SK-N-SH (cell line): ENCODE measurements around the gene MEX3A. TPM values are rescaled to one million over a fixed set of nuclear protein-coding genes. Genes with fewer than 3 reads are reported as not detected.

ENCODE experiments used
- CTCF ChIA-PET: fragments of 300-600, 350-600 bp; formaldehyde crosslinking; extraction: SDS; loops from one replicate; lab custom pipeline; 2021; lab: Yijun Ruan, JAX
- POLR2A ChIA-PET: fragments of 350-600 bp; sonication (Branson Sonifier 250); formaldehyde crosslinking; extraction: SDS; loops from one replicate; lab custom pipeline; 2020; ENCODE audit warnings: antibody characterized with exemption, inconsistent platforms; lab: Yijun Ruan, JAX
- DNase-seq: peaks from one replicate; pipeline ENCODE4 v3.0.0; 2012
- H2AFZ ChIP-seq: fragments of 200-600 bp; sonication (generic); 2 replicates; pipeline ENCODE4 v1.8.1; 2016; ENCODE audit warnings: antibody characterized with exemption, mild to moderate bottlenecking, low read depth
- H3F3A ChIP-seq: fragments of 200-600 bp; sonication (generic); replicated peaks from 2 replicates; pipeline ENCODE3; 2016; ENCODE audit warnings: antibody characterized with exemption, mild to moderate bottlenecking; ENCODE audit not compliant: insufficient read depth
- H3K27ac ChIP-seq, 2 experiments: fragments of 200-500 bp in 1 of 2; fragments of 200-600 bp in 1 of 2; sonication (Bioruptor generic) in 1 of 2; sonication (generic), shearing (Covaris generic) in 1 of 2; 2 replicates each; pipeline versions ENCODE4 v1.5.1 to v1.6.1; 2014 to 2016; ENCODE audit warnings: low read depth in 2 of 2, inconsistent platforms in 1 of 2, low read length in 1 of 2, mild to moderate bottlenecking in 1 of 2, mixed read lengths in 1 of 2
- H3K27me3 ChIP-seq: fragments of 200-600 bp; sonication (generic), shearing (Covaris generic); 2 replicates; pipeline ENCODE4 v1.6.1; 2016; ENCODE audit warnings: mixed run types; ENCODE audit not compliant: insufficient read depth
- H3K36me3 ChIP-seq, 2 experiments: fragments of 200-500 bp in 1 of 2; fragments of 200-600 bp in 1 of 2; sonication (Bioruptor generic) in 1 of 2; sonication (generic) in 1 of 2; replicated peaks in 1 of 2; 2 replicates each; pipeline versions ENCODE3 to v1.5.1; 2014 to 2016; ENCODE audit warnings: low read length in 1 of 2, mild to moderate bottlenecking in 1 of 2; ENCODE audit not compliant: insufficient read depth in 2 of 2, control insufficient read depth in 1 of 2
- H3K4me1 ChIP-seq, 2 experiments: fragments of 200-500 bp in 1 of 2; fragments of 200-600 bp in 1 of 2; sonication (Bioruptor generic) in 1 of 2; sonication (generic), shearing (Covaris generic) in 1 of 2; 2 replicates each; pipeline versions ENCODE4 v1.5.1 to v1.6.1; 2014 to 2016; ENCODE audit warnings: low read depth in 1 of 2, low read length in 1 of 2, mixed run types in 1 of 2; ENCODE audit not compliant: insufficient read depth in 2 of 2, control insufficient read depth in 1 of 2
- H3K4me2 ChIP-seq: fragments of 200-600 bp; sonication (generic), shearing (Covaris generic); 2 replicates; pipeline ENCODE4 v1.6.1; 2017; ENCODE audit warnings: mixed run types
- H3K4me3 ChIP-seq, 2 experiments: fragments of 200-500 bp in 1 of 2; fragments of 200-600 bp in 1 of 2; sonication (Bioruptor generic) in 1 of 2; sonication (generic), shearing (Covaris generic) in 1 of 2; 2 replicates each; pipeline versions ENCODE4 v1.5.1 to v1.8.1; 2014 to 2016; ENCODE audit warnings: low read depth in 2 of 2, inconsistent platforms in 1 of 2, low read length in 1 of 2, mild to moderate bottlenecking in 1 of 2, mixed read lengths in 1 of 2, moderate library complexity in 1 of 2
- H3K79me2 ChIP-seq: fragments of 200-600 bp; sonication (generic); 2 replicates; pipeline ENCODE4 v1.8.1; 2017; ENCODE audit warnings: mild to moderate bottlenecking; ENCODE audit not compliant: insufficient read depth
- H3K9ac ChIP-seq: fragments of 200-600 bp; sonication (generic); 2 replicates; pipeline ENCODE4 v1.6.1; 2017; ENCODE audit warnings: mixed run types
- H3K9me2 ChIP-seq: fragments of 200-600 bp; sonication (generic); 2 replicates; pipeline ENCODE4 v1.6.1; 2017; ENCODE audit warnings: mixed run types
- H3K9me3 ChIP-seq: fragments of 200-600 bp; sonication (generic); 2 replicates; pipeline ENCODE4 v1.6.1; 2017; ENCODE audit warnings: mixed run types, mild to moderate bottlenecking, moderate library complexity
- H4K20me1 ChIP-seq: fragments of 200-600 bp; sonication (generic); 2 replicates; pipeline ENCODE4 v1.6.1; 2017; ENCODE audit warnings: mild to moderate bottlenecking, mixed run types; ENCODE audit not compliant: insufficient read depth
- FOXJ3 ChIP-seq: sonication (generic); formaldehyde crosslinking; IDR thresholded peaks from 2 replicates; pipeline ENCODE4 v1.5.1; 2020; ENCODE audit warnings: mild to moderate bottlenecking, missing genetic modification reagents
- GABPA ChIP-seq: IDR thresholded peaks from 2 replicates; pipeline ENCODE4 v1.4.0; 2012; ENCODE audit warnings: low read depth, mild to moderate bottlenecking
- JUND ChIP-seq: IDR thresholded peaks from 2 replicates; pipeline ENCODE4 v1.4.0; 2012
- MAX ChIP-seq: IDR thresholded peaks from 2 replicates; pipeline ENCODE4 v1.4.0; 2012; ENCODE audit warnings: low read depth
- MEF2A ChIP-seq: IDR thresholded peaks from 2 replicates; pipeline ENCODE4 v1.4.0; 2012; ENCODE audit warnings: low read depth, borderline replicate concordance
- NFIC ChIP-seq: IDR thresholded peaks from 2 replicates; pipeline ENCODE4 v1.4.0; 2012; ENCODE audit warnings: borderline replicate concordance
- NRF1 ChIP-seq: IDR thresholded peaks from 2 replicates; pipeline ENCODE4 v1.6.1; 2012; ENCODE audit warnings: low read depth, mild to moderate bottlenecking, low read length
- RAD21 ChIP-seq: IDR thresholded peaks from 2 replicates; pipeline ENCODE4 v1.6.1; 2012; ENCODE audit warnings: mild to moderate bottlenecking, low read length
- RXRA ChIP-seq: IDR thresholded peaks from 2 replicates; pipeline ENCODE4 v1.4.0; 2012; ENCODE audit warnings: low read depth, mild to moderate bottlenecking, borderline replicate concordance
- SMC3 ChIP-seq: IDR thresholded peaks from 2 replicates; pipeline ENCODE4 v1.6.1; 2012; ENCODE audit warnings: low read depth, low read length, improper control_type of control experiment
- TAF1 ChIP-seq: IDR thresholded peaks from 2 replicates; pipeline ENCODE4 v1.6.1; 2012; ENCODE audit warnings: low read depth, mild to moderate bottlenecking, low read length, moderate library complexity, borderline replicate concordance
- TCF12 ChIP-seq: IDR thresholded peaks from 2 replicates; pipeline ENCODE4 v1.4.0; 2012
- WGBS: methylation state at CpG from one replicate; pipeline ENCODE4 v1.1.6; 2017; ENCODE audit warnings: low lambda C conversion rate; 5-methylcytosine and 5-hydroxymethylcytosine counted together
- polyA plus RNA-seq, 3 experiments: library from polyadenylated mRNA; depleted of rRNA; stranded (reverse); fragments of >200 nt; gene quantifications; 2 replicates each; pipeline ENCODE4 v1.2.3, GENCODE V29; 2012
- TF ChIP-seq, protein P1 (sequence below): fragments of 200-600 bp; sonication (generic); IDR thresholded peaks from 2 replicates; pipeline ENCODE4 v1.6.1; 2017; ENCODE audit warnings: antibody characterized with exemption, mild to moderate bottlenecking, moderate library complexity
- TF ChIP-seq, protein P2 (sequence below): IDR thresholded peaks from 2 replicates; pipeline ENCODE4; 2012
- TF ChIP-seq, protein P3 (sequence below): IDR thresholded peaks from 2 replicates; pipeline ENCODE4 v1.4.0; 2012; ENCODE audit warnings: low read depth, borderline replicate concordance
- TF ChIP-seq, protein P4 (sequence below): fragments of 150-350 bp; IDR thresholded peaks from 2 replicates; pipeline ENCODE4 v1.6.1; 2016; ENCODE audit warnings: mild to moderate bottlenecking, low read depth, low read length

The MEX3A gene
- polyA plus RNA-seq, 1 of the 3 experiments (the other 2 are of a cell fraction): 16.2 TPM

GRCh38 chr1:156074661-156075060 lies 7.6 kb downstream of the MEX3A start:
- Histone ChIP-seq H3K9me2 (no peaks in the 10 kb centered on the region), H3K36me3 (peaks cover 6 to 57% of the 10 kb centered on the region in 2 experiments), H3K79me2 (peaks cover 56% of the 10 kb centered on the region), H3K4me1 (peaks cover 0 to 48% of the 10 kb centered on the region in 2 experiments; a peak in 2 of 4 replicates), H3K9ac (no peak overlapping the region), H3K27ac (no peak overlapping the region)
- DNase-seq: no peak
- 64% methylated on average over 5 of the region's 8 CpGs for WGBS
- no peak for TF ChIP-seq GABPA
- TF ChIP-seq MAX: no peak
- no peak for TF ChIP-seq RXRA
- TF ChIP-seq FOXJ3: no peak
- TF ChIP-seq NFIC: no peak
- TF ChIP-seq, protein P1, sequence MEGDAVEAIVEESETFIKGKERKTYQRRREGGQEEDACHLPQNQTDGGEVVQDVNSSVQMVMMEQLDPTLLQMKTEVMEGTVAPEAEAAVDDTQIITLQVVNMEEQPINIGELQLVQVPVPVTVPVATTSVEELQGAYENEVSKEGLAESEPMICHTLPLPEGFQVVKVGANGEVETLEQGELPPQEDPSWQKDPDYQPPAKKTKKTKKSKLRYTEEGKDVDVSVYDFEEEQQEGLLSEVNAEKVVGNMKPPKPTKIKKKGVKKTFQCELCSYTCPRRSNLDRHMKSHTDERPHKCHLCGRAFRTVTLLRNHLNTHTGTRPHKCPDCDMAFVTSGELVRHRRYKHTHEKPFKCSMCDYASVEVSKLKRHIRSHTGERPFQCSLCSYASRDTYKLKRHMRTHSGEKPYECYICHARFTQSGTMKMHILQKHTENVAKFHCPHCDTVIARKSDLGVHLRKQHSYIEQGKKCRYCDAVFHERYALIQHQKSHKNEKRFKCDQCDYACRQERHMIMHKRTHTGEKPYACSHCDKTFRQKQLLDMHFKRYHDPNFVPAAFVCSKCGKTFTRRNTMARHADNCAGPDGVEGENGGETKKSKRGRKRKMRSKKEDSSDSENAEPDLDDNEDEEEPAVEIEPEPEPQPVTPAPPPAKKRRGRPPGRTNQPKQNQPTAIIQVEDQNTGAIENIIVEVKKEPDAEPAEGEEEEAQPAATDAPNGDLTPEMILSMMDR: no peak
- no peak for TF ChIP-seq TAF1
- no peak for TF ChIP-seq SMC3
- TF ChIP-seq MEF2A: no peak
- no peak for TF ChIP-seq RAD21
- TF ChIP-seq, protein P2, sequence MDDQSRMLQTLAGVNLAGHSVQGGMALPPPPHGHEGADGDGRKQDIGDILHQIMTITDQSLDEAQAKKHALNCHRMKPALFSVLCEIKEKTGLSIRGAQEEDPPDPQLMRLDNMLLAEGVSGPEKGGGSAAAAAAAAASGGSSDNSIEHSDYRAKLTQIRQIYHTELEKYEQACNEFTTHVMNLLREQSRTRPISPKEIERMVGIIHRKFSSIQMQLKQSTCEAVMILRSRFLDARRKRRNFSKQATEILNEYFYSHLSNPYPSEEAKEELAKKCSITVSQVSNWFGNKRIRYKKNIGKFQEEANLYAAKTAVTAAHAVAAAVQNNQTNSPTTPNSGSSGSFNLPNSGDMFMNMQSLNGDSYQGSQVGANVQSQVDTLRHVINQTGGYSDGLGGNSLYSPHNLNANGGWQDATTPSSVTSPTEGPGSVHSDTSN: no peak
- TF ChIP-seq NRF1: no peak
- TF ChIP-seq, protein P3, sequence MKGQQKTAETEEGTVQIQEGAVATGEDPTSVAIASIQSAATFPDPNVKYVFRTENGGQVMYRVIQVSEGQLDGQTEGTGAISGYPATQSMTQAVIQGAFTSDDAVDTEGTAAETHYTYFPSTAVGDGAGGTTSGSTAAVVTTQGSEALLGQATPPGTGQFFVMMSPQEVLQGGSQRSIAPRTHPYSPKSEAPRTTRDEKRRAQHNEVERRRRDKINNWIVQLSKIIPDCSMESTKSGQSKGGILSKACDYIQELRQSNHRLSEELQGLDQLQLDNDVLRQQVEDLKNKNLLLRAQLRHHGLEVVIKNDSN: no peak
- no peak for TF ChIP-seq TCF12
- TF ChIP-seq, protein P4, sequence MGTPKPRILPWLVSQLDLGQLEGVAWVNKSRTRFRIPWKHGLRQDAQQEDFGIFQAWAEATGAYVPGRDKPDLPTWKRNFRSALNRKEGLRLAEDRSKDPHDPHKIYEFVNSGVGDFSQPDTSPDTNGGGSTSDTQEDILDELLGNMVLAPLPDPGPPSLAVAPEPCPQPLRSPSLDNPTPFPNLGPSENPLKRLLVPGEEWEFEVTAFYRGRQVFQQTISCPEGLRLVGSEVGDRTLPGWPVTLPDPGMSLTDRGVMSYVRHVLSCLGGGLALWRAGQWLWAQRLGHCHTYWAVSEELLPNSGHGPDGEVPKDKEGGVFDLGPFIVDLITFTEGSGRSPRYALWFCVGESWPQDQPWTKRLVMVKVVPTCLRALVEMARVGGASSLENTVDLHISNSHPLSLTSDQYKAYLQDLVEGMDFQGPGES: no peak
- TF ChIP-seq JUND: no peak
- TF ChIP-seq, all 33 proteins: peak for 0
- Histone ChIP-seq H4K20me1 (peaks cover 70% of the 10 kb centered on the region), H3K4me3 (no peak overlapping the region), H3K27me3 (no peaks in the 10 kb centered on the region), H3K4me2 (no peak overlapping the region), H3F3A (peaks cover 25% of the 10 kb centered on the region), H2AFZ (no peak overlapping the region), H3K9me3 (no peaks in the 10 kb centered on the region)
- ChIA-PET POLR2A (no interaction called here), CTCF (interaction anchor here (2.0 kb wide), 1 partner anchor 9 kb away, joined by 15 read pairs; no protein-coding TSS in a partner anchor)
